Measurements from ENCODE around the gene NEK2. TPM values are rescaled to one million over a fixed set of nuclear protein-coding genes. Genes with fewer than 3 reads are reported as not detected.

The NEK2 gene
- total RNA-seq, 1 experiment from 2014 or later, result 50.2 TPM

GRCh38 chr1:211724687-211725196, 49.3 kb upstream of the NEK2 start:
- ChIA-PET RAD21 (ENCODE audit: low non-redundant PET in 1 of 2, low total read pairs in 2 of 2, uncharacterized antibody in 2 of 2, unreplicated experiment in 2 of 2) (no interaction called here), POLR2A (no interaction called here), CTCF (no interaction called here)
- TF ChIP-seq ZNF274 (IDR thresholded peaks at IDR 0.05; ENCODE audit: low read depth, low read length), result no peak
- TF ChIP-seq TCF7L2 (IDR thresholded peaks at IDR 0.05; ENCODE audit: borderline replicate concordance, extremely low read depth, insufficient read depth, insufficient read length), result no peak
- TF ChIP-seq, protein P1, sequence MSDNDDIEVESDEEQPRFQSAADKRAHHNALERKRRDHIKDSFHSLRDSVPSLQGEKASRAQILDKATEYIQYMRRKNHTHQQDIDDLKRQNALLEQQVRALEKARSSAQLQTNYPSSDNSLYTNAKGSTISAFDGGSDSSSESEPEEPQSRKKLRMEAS (IDR thresholded peaks at IDR 0.05), result no peak
- no peak for TF ChIP-seq POLR2A (IDR thresholded peaks at IDR 0.05; ENCODE audit: borderline replicate concordance, extremely low read depth, insufficient read depth, insufficient read length)
- TF ChIP-seq RAD21 (IDR thresholded peaks at IDR 0.05; ENCODE audit: low read depth), result no peak
- no peak for TF ChIP-seq CEBPB (IDR thresholded peaks at IDR 0.05; ENCODE audit: low read depth)
- no peak for TF ChIP-seq ELF1 (IDR thresholded peaks at IDR 0.05; ENCODE audit: borderline replicate concordance, low read depth)
- TF ChIP-seq EZH2 (IDR thresholded peaks at IDR 0.05), result no peak
- TF ChIP-seq FOSL1 (IDR thresholded peaks at IDR 0.05; ENCODE audit: low read depth), result no peak
- TF ChIP-seq ZFX (IDR thresholded peaks at IDR 0.05), result no peak
- no peak for TF ChIP-seq SIN3A (IDR thresholded peaks at IDR 0.05; ENCODE audit: low read depth)
- TF ChIP-seq EZH2phosphoT487 (IDR thresholded peaks at IDR 0.05; ENCODE audit: borderline replicate concordance), result no peak
- no peak for TF ChIP-seq SP1 (IDR thresholded peaks at IDR 0.05; ENCODE audit: low read depth)
- no peak for TF ChIP-seq CBX3 (IDR thresholded peaks at IDR 0.05; ENCODE audit: low read depth)
- TF ChIP-seq, protein P2, sequence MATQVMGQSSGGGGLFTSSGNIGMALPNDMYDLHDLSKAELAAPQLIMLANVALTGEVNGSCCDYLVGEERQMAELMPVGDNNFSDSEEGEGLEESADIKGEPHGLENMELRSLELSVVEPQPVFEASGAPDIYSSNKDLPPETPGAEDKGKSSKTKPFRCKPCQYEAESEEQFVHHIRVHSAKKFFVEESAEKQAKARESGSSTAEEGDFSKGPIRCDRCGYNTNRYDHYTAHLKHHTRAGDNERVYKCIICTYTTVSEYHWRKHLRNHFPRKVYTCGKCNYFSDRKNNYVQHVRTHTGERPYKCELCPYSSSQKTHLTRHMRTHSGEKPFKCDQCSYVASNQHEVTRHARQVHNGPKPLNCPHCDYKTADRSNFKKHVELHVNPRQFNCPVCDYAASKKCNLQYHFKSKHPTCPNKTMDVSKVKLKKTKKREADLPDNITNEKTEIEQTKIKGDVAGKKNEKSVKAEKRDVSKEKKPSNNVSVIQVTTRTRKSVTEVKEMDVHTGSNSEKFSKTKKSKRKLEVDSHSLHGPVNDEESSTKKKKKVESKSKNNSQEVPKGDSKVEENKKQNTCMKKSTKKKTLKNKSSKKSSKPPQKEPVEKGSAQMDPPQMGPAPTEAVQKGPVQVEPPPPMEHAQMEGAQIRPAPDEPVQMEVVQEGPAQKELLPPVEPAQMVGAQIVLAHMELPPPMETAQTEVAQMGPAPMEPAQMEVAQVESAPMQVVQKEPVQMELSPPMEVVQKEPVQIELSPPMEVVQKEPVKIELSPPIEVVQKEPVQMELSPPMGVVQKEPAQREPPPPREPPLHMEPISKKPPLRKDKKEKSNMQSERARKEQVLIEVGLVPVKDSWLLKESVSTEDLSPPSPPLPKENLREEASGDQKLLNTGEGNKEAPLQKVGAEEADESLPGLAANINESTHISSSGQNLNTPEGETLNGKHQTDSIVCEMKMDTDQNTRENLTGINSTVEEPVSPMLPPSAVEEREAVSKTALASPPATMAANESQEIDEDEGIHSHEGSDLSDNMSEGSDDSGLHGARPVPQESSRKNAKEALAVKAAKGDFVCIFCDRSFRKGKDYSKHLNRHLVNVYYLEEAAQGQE (IDR thresholded peaks at IDR 0.05; ENCODE audit: low read depth), result no peak
- no peak for ATAC-seq
- Histone ChIP-seq H2AFZ (ENCODE audit: low read depth, low read length, poor library complexity, severe bottlenecking) (no peak overlapping the region), H3K4me1 (ENCODE audit: control insufficient read depth in 1 of 2, insufficient read depth in 2 of 2, low read length in 2 of 2) (no peaks in the 10 kb centered on the region), H3K27ac (ENCODE audit: low read depth, low read length) (no peak overlapping the region), H3K9me3 (ENCODE audit: control insufficient read depth in 1 of 2, insufficient read depth in 1 of 2, low read depth in 1 of 2, low read length in 2 of 2) (no peaks in the 10 kb centered on the region), H3K79me2 (ENCODE audit: insufficient read depth, low read length) (no peaks in the 10 kb centered on the region), H3K4me2 (ENCODE audit: low read length) (no peak overlapping the region), H4K20me1 (ENCODE audit: insufficient read depth) (no peaks in the 10 kb centered on the region), H3K36me3 (ENCODE audit: control insufficient read depth in 1 of 2, insufficient read depth in 2 of 2, low read length in 2 of 2) (no peaks in the 10 kb centered on the region), H3K27me3 (ENCODE audit: insufficient read depth, low read length) (no peaks in the 10 kb centered on the region; the same call in 1 of the 2 replicates), H3K4me3 (replicated peaks in 1 of 2; ENCODE audit: low read depth in 1 of 2, low read length in 2 of 2) (no peak overlapping the region), H3K9ac (ENCODE audit: low read length) (no peak overlapping the region), H3K9me2 (ENCODE audit: insufficient read depth) (no peaks in the 10 kb centered on the region)
- no TSS peak for BruUV-seq (replicated peaks)
- intact Hi-C loops (cut with micrococcal nuclease), result no loop called here
- no peak for DNase-seq (ENCODE audit: low read depth, low spot score)
